Stimulated activated CD8-positive, alpha-beta memory T cell treated with anti-CD3 and anti-CD28 coated beads, Interleukin-15, amount 100 ng/mL, for 1 hour (primary cell): ENCODE results near the gene RAB8B.

Source experiments
- DNase-seq: peaks from one replicate; pipeline ENCODE4 v3.0.0-alpha.2; 2020; ENCODE audit warnings: low read depth

RAB8B gene

GRCh38 chr15:63185206-63185605, 4.2 kb upstream of the RAB8B start:
- no peak for DNase-seq

- no peak for DNase-seq
Observed at GRCh38 chr15:63186065-63186464, 3.3 kb upstream of the RAB8B start.

- DNase-seq = no peak
Observed at GRCh38 chr15:63187589-63188226, 1.7 kb upstream of the RAB8B start.

- no peak for DNase-seq
Observed at GRCh38 chr15:63188247-63188925, 1.0 kb upstream of the RAB8B start.

- DNase-seq = no peak
Observed at GRCh38 chr15:63189941-63190768, 749 bp downstream of the RAB8B start.

GRCh38 chr15:63190769-63191649, 1.6 kb downstream of the RAB8B start:
- no peak for DNase-seq

- DNase-seq = peak; percentile 24
Observed at GRCh38 chr15:63191895-63192618, 2.7 kb downstream of the RAB8B start.

- no peak for DNase-seq
Observed at GRCh38 chr15:63192619-63193206, 3.3 kb downstream of the RAB8B start.

- no peak for DNase-seq
Observed at GRCh38 chr15:63194302-63194701, 4.9 kb downstream of the RAB8B start.

GRCh38 chr15:63194880-63195568, 5.6 kb downstream of the RAB8B start:
- DNase-seq = no peak

GRCh38 chr15:63195569-63196015, 6.2 kb downstream of the RAB8B start:
- no peak for DNase-seq

- DNase-seq = no peak
Observed at GRCh38 chr15:63196842-63197241, 7.4 kb downstream of the RAB8B start.

- DNase-seq = no peak
Observed at GRCh38 chr15:63197626-63198025, 8.2 kb downstream of the RAB8B start.

GRCh38 chr15:63198371-63199250, 9.2 kb downstream of the RAB8B start:
- no peak for DNase-seq

GRCh38 chr15:63200464-63201249, 11.3 kb downstream of the RAB8B start:
- no peak for DNase-seq

GRCh38 chr15:63202861-63203260, 13.5 kb downstream of the RAB8B start:
- no peak for DNase-seq

GRCh38 chr15:63203451-63204090, 14.2 kb downstream of the RAB8B start:
- peak; percentile 20 for DNase-seq

- DNase-seq = no peak
Observed at GRCh38 chr15:63206079-63206478, 16.7 kb downstream of the RAB8B start.
